CD4-positive, alpha-beta T cell (primary cell): ENCODE measurements around the gene PRPF31. TPM values are rescaled to one million over a fixed set of nuclear protein-coding genes. Genes with fewer than 3 reads are reported as not detected.
A peak's percentile ranks its signal among the peaks of the same experiment; 100 is the strongest.

ENCODE experiments used
- ATAC-seq: fragments of 200-7000 bp; cut with Tn5 transposase; one replicate; pipeline ENCODE4 v1.10.0; 2022; ENCODE audit warnings: mild to moderate bottlenecking; ENCODE audit not compliant: poor library complexity
- CTCF ChIA-PET: fragments of 350-600 bp; sonication (Branson Sonifier 250); formaldehyde crosslinking; loops from one replicate; lab custom pipeline; 2021; ENCODE audit warnings: antibody characterized with exemption, inconsistent platforms; lab: Charles Lee
- POLR2A ChIA-PET: fragments of 350-600 bp; sonication (Branson Sonifier 250); formaldehyde crosslinking; loops from one replicate; lab custom pipeline; 2021; ENCODE audit warnings: antibody characterized with exemption, inconsistent platforms; lab: Charles Lee
- DNase-seq, 14 experiments: peaks; one replicate each; pipeline ENCODE4 v3.0.0-alpha.2; 2013 to 2020; ENCODE audit warnings: mixed read lengths in 2 of 14
- H3K27ac ChIP-seq, 2 donors: one replicate each; pipeline versions ENCODE4 v1.5.1 to v1.7.0; 2013; ENCODE audit warnings: low read length in 2 of 2, low read depth in 1 of 2, mild to moderate bottlenecking in 1 of 2
- H3K27me3 ChIP-seq, 2 experiments: 1 replicate in 1 of 2; 2 replicates in 1 of 2; pipeline versions ENCODE4 v1.6.1 to v1.7.0; 2013; ENCODE audit warnings: low read length in 2 of 2, control low read depth in 1 of 2, mild to moderate bottlenecking in 1 of 2, moderate library complexity in 1 of 2; ENCODE audit not compliant: insufficient read depth in 2 of 2, control insufficient read depth in 1 of 2
- H3K36me3 ChIP-seq: one replicate; pipeline ENCODE4 v1.6.1; 2013; ENCODE audit warnings: low read length, control low read depth; ENCODE audit not compliant: insufficient read depth
- H3K4me1 ChIP-seq: one replicate; pipeline ENCODE4 v1.6.1; 2013; ENCODE audit warnings: low read length, control low read depth; ENCODE audit not compliant: insufficient read depth
- H3K4me3 ChIP-seq: one replicate; pipeline ENCODE4 v1.5.1; 2013; ENCODE audit warnings: mild to moderate bottlenecking, low read length, moderate library complexity
- H3K9me3 ChIP-seq, 2 experiments: 1 replicate in 1 of 2; 2 replicates in 1 of 2; pipeline versions ENCODE4 v1.6.1 to v1.7.0; 2013; ENCODE audit warnings: low read length in 2 of 2, mild to moderate bottlenecking in 2 of 2, control low read depth in 1 of 2, moderate library complexity in 1 of 2; ENCODE audit not compliant: control insufficient read depth in 1 of 2, insufficient read depth in 1 of 2
- H3K27ac Mint-ChIP-seq: one replicate; pipeline ENCODE4 v1.8.0; 2020; ENCODE audit warnings: mixed read lengths
- H3K27me3 Mint-ChIP-seq: one replicate; pipeline ENCODE4 v1.8.0; 2021; ENCODE audit warnings: mixed read lengths
- H3K36me3 Mint-ChIP-seq: one replicate; pipeline ENCODE4 v1.8.0; 2021; ENCODE audit warnings: low read depth, mixed read lengths
- H3K4me1 Mint-ChIP-seq: one replicate; pipeline ENCODE4 v1.8.0; 2021; ENCODE audit warnings: low read depth, mixed read lengths
- H3K4me3 Mint-ChIP-seq: one replicate; pipeline ENCODE4 v1.8.0; 2020; ENCODE audit warnings: mild to moderate bottlenecking, mixed read lengths
- H3K9me3 Mint-ChIP-seq: one replicate; pipeline ENCODE4 v1.8.0; 2020; ENCODE audit warnings: mixed read lengths
- intact Hi-C, 2 experiments: fragments of 100-400 bp; cut with DNase I in 1 of 2; cut with micrococcal nuclease in 1 of 2; formaldehyde crosslinking; loops; one replicate each; pipeline versions ENCODE4 v1.15.1 to v1.9.0; 2023 to 2025; cut with DNase I, micrococcal nuclease
- total RNA-seq, 174 experiments: library from RNA in 2 of 174; stranded (reverse) in 2 of 174; gene quantifications; one replicate each; pipeline ENCODE4 v1.2.3 and lab custom pipeline; 2021 to 2026
- TF ChIP-seq, protein P1 (sequence below): fragments of 200-600 bp; IDR thresholded peaks from one replicate; pipeline ENCODE4 v1.8.0; 2022; ENCODE audit warnings: antibody characterized with exemption, mild to moderate bottlenecking

The PRPF31 gene
- total RNA-seq, 2 experiments from 2014 or later, result 52.9 to 55.9 TPM

DNA sequence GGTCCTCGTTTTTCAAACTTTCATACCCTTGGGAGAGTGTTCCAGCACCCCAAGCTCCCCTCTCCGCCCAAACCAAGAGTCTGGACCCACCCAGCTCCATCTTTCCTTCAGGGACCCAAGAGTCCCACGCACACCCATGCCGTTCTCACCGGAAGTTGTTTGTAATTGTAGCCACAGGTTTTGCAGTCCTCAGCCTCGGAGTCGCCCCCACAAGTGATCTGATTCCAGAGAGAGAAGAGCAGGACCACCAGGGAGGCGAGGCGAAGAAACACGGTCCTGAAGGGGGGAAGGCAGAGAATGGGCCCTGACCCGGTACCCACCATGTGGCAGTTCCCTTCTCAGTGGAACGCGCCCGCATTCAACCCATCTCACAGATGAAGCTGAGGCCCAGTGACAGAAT lies 47.3 kb downstream of the PRPF31 start:
- intact Hi-C loops, result no loop called here
- Histone ChIP-seq H3K27me3 (no peaks in the 10 kb centered on the region), H3K4me1 (peaks cover 62% of the 10 kb centered on the region), H3K9me3 (peaks cover 0 to 5% of the 10 kb centered on the region in 2 experiments), H3K4me3 (peak overlapping the region; percentile 49), H3K27ac (no peak overlapping the region), H3K36me3 (peaks cover 7% of the 10 kb centered on the region)
- H3K4me3 Mint-ChIP-seq, result peak overlapping the region; percentile 89
- H3K4me1 Mint-ChIP-seq, result peaks cover 49% of the 10 kb centered on the region
- H3K9me3 Mint-ChIP-seq, result no peaks in the 10 kb centered on the region
- POLR2A ChIA-PET, result interaction anchor here (1.0 to 1.9 kb wide), 2 partner anchors 26 to 27 kb away, joined by 3 to 6 read pairs; partner anchors contain the start of genes CNOT3 and MBOAT7
- DNase-seq (no peak), ATAC-seq (no peak)
- H3K27ac Mint-ChIP-seq, result peak overlapping the region; percentile 20
- TF ChIP-seq, protein P1, sequence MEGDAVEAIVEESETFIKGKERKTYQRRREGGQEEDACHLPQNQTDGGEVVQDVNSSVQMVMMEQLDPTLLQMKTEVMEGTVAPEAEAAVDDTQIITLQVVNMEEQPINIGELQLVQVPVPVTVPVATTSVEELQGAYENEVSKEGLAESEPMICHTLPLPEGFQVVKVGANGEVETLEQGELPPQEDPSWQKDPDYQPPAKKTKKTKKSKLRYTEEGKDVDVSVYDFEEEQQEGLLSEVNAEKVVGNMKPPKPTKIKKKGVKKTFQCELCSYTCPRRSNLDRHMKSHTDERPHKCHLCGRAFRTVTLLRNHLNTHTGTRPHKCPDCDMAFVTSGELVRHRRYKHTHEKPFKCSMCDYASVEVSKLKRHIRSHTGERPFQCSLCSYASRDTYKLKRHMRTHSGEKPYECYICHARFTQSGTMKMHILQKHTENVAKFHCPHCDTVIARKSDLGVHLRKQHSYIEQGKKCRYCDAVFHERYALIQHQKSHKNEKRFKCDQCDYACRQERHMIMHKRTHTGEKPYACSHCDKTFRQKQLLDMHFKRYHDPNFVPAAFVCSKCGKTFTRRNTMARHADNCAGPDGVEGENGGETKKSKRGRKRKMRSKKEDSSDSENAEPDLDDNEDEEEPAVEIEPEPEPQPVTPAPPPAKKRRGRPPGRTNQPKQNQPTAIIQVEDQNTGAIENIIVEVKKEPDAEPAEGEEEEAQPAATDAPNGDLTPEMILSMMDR, result no peak
- H3K27me3 Mint-ChIP-seq, result no peaks in the 10 kb centered on the region
- CTCF ChIA-PET, result no interaction called here
- H3K36me3 Mint-ChIP-seq, result peaks cover 19% of the 10 kb centered on the region

DNA sequence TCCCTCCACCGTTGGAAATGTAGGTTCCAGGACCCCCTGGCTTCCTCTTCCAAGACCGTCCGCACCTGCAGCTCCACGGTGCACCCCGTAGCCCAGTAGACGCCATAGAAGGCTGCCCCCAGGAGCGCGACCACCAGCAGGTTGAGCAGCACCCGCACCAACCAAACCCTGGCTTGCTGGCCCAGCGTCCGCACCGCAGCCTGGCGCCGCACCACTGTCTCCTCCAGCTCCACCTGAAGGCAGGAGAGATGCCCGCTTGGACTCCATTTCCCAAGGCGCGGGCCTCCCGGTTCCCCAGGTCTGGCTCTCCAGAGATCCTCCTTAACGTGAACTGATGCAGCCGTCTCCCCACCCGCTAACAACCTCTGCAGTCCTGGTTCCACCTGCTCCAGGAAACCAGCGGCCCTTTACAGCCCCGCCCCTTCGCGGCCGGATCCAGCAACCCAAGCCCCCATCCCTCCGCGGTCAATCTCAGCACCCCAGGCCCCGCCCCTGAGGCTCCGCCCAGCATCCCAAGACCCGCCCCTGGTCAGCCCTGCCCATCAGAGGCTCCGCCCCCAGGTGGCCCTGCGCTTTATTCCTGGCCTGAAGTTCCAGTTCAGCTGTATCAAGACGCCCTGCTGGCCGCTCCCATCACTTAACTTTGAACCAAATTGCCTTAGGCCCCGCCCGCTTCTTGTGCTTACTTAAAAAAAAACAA lies 49.0 kb downstream of the PRPF31 start:
- TF ChIP-seq, protein P1, result no peak
- H3K9me3 ChIP-seq, result peaks cover 0 to 5% of the 10 kb centered on the region in 2 experiments

DNA sequence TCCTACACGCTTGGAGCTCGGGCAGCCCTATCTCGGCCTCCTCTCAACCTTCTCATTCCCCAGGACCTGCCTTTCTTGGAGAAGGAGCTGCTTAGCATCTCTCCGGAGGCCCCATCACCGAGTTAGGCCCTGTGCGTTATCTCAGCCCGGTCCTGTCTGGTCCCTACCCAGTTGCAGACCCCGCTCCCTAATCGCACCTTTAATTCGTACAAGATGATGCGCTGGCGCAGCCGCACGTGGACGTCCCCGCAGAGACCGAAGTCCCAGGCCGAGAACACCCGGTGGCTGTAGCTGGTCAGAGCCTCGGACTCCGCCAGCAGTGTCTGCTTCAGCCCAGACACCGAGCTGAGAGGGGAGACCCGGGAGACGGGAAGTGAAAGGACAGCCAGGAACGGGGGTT lies 49.7 kb downstream of the PRPF31 start:
- CTCF ChIA-PET, result no interaction called here

More for the DNA sequence above, 49.0 kb downstream of the PRPF31 start:
- no peaks in the 10 kb centered on the region for H3K9me3 Mint-ChIP-seq
- Histone ChIP-seq H3K27me3 (no peaks in the 10 kb centered on the region), H3K4me1 (peaks cover 55% of the 10 kb centered on the region), H3K36me3 (no peaks in the 10 kb centered on the region), H3K4me3 (peak overlapping the region; percentile 37), H3K27ac (no peak overlapping the region)
- H3K27me3 Mint-ChIP-seq, result no peaks in the 10 kb centered on the region
- peak overlapping the region; percentile 65 for H3K4me3 Mint-ChIP-seq
- DNase-seq (peak in 11 of 14 experiments; percentile 33 to 82 (median 48)), ATAC-seq (no peak)
- POLR2A ChIA-PET, result interaction anchor here (1.0 kb wide), 1 partner anchor 49 kb away, joined by 3 read pairs; the partner anchor contains the start of genes PRPF31 and TFPT
- intact Hi-C loops, result no loop called here
- CTCF ChIA-PET, result no interaction called here
- peaks cover 37% of the 10 kb centered on the region for H3K4me1 Mint-ChIP-seq
- H3K36me3 Mint-ChIP-seq, result peaks cover 3% of the 10 kb centered on the region
- no peak overlapping the region for H3K27ac Mint-ChIP-seq

More for the DNA sequence above, 49.7 kb downstream of the PRPF31 start:
- Histone ChIP-seq H3K4me1 (peaks cover 52% of the 10 kb centered on the region), H3K4me3 (no peak overlapping the region), H3K27ac (no peak overlapping the region), H3K27me3 (no peaks in the 10 kb centered on the region), H3K36me3 (no peaks in the 10 kb centered on the region), H3K9me3 (peaks cover 0 to 5% of the 10 kb centered on the region in 2 experiments)
- peak in 1 of 14 experiments; percentile 43 for DNase-seq
- intact Hi-C loops, result no loop called here
- POLR2A ChIA-PET, result interaction anchor here (1.3 kb wide), 1 partner anchor 25 kb away, joined by 7 read pairs; the partner anchor contains the start of gene MBOAT7
- Mint-ChIP-seq H3K4me1 (peaks cover 30% of the 10 kb centered on the region), H3K9me3 (no peaks in the 10 kb centered on the region), H3K36me3 (no peaks in the 10 kb centered on the region), H3K27ac (no peak overlapping the region), H3K4me3 (peak overlapping the region; percentile 25), H3K27me3 (no peaks in the 10 kb centered on the region)
- TF ChIP-seq, protein P1, result no peak
- no peak for ATAC-seq
